HepG2 (cell line): ENCODE data around the gene MRPL42. TPM values are rescaled to one million over a fixed set of nuclear protein-coding genes. Genes with fewer than 3 reads are reported as not detected.

ENCODE experiments used
- BCL6 ChIP-seq: IDR thresholded peaks from 2 replicates; pipeline ENCODE4 v1.6.1; 2016; ENCODE audit warnings: missing genetic modification reagents, missing compliant biosample characterization
- EED ChIP-seq: sonication (generic); formaldehyde crosslinking; IDR thresholded peaks from 2 replicates; pipeline ENCODE4 v1.5.0; 2020; ENCODE audit warnings: mild to moderate bottlenecking, missing genetic modification reagents
- GFI1 ChIP-seq: sonication (generic); formaldehyde crosslinking; IDR thresholded peaks from 2 replicates; pipeline ENCODE4 v1.5.0; 2020; ENCODE audit warnings: missing genetic modification reagents, mild to moderate bottlenecking, borderline replicate concordance
- HES4 ChIP-seq: sonication (generic); formaldehyde crosslinking; IDR thresholded peaks from 2 replicates; pipeline ENCODE4 v1.9.0; 2021; ENCODE audit warnings: mild to moderate bottlenecking, missing genetic modification reagents, borderline replicate concordance
- HMG20B ChIP-seq: conservative IDR thresholded peaks from 2 replicates; pipeline ENCODE4 v1.6.1; 2016; ENCODE audit warnings: missing genetic modification reagents, missing compliant biosample characterization
- MED1 ChIP-seq: sonication (generic); formaldehyde crosslinking; IDR thresholded peaks from 2 replicates; pipeline ENCODE4 v1.4.0; 2020; ENCODE audit warnings: missing genetic modification reagents
- NFIB ChIP-seq: sonication (generic); formaldehyde crosslinking; IDR thresholded peaks from 2 replicates; pipeline ENCODE4 v1.9.0; 2021; ENCODE audit warnings: missing genetic modification reagents, mild to moderate bottlenecking, borderline replicate concordance
- NFIC ChIP-seq: IDR thresholded peaks from 2 replicates; pipeline ENCODE4 v1.6.1; 2012; ENCODE audit warnings: mild to moderate bottlenecking, low read length, inconsistent platforms
- RCOR2 ChIP-seq: IDR thresholded peaks from 2 replicates; pipeline ENCODE4 v1.6.1; 2016; ENCODE audit warnings: missing biosample characterization, missing genetic modification reagents
- SIX4 ChIP-seq: sonication (generic); formaldehyde crosslinking; IDR thresholded peaks from 2 replicates; pipeline ENCODE4 v1.4.0; 2020; ENCODE audit warnings: missing genetic modification reagents
- SMAD1 ChIP-seq: sonication (generic); formaldehyde crosslinking; IDR thresholded peaks from 2 replicates; pipeline ENCODE4 v1.4.0; 2020; ENCODE audit warnings: missing genetic modification reagents, low read depth, mild to moderate bottlenecking, borderline replicate concordance
- TGIF2 ChIP-seq: IDR thresholded peaks from 2 replicates; pipeline ENCODE4 v1.6.1; 2016; ENCODE audit warnings: control low read depth, missing compliant biosample characterization
- YEATS2 ChIP-seq: sonication (generic); formaldehyde crosslinking; IDR thresholded peaks from 2 replicates; pipeline ENCODE4 v1.4.0; 2020; ENCODE audit warnings: missing genetic modification reagents, borderline replicate concordance
- ZNF660 ChIP-seq: sonication (generic); formaldehyde crosslinking; IDR thresholded peaks from 2 replicates; pipeline ENCODE4 v1.5.1; 2020; ENCODE audit warnings: mild to moderate bottlenecking, low read depth, missing genetic modification reagents, borderline replicate concordance
- ZNF749 ChIP-seq: sonication (generic); formaldehyde crosslinking; IDR thresholded peaks from 2 replicates; pipeline ENCODE4 v1.8.0; 2022; ENCODE audit warnings: mild to moderate bottlenecking, missing genetic modification reagents, moderate library complexity, borderline replicate concordance
- polyA plus RNA-seq, 8 experiments: library from polyadenylated mRNA; depleted of rRNA in 3 of 8; stranded (reverse) in 7 of 8; unstranded in 1 of 8; fragments of >200 nt; fragmentation: Illumina TruSeq in 4 of 8; extraction: Trizol in 4 of 8; gene quantifications; 2 replicates each; pipeline versions ENCODE4 v1.2.1 to v1.2.3, GENCODE V29; 2011 to 2016; ENCODE audit warnings: low read depth in 4 of 8, missing spikeins in 1 of 8, mixed read lengths in 1 of 8; ENCODE audit not compliant: insufficient read depth in 1 of 8
- total RNA-seq, 5 experiments: library from RNA; depleted of rRNA; stranded (reverse); fragments of >200 nt; fragmentation: Illumina TruSeq; extraction: Trizol; gene quantifications; 2 replicates each; pipeline ENCODE4 v1.2.3, GENCODE V29; 2016; ENCODE audit warnings: low read depth in 1 of 5
- TF ChIP-seq, protein P1 (sequence below), 2 experiments: sonication (generic) in 1 of 2; formaldehyde crosslinking in 1 of 2; IDR thresholded peaks; 2 replicates each; pipeline versions ENCODE4 v1.4.0 to v1.6.1; 2016 to 2020; ENCODE audit warnings: borderline replicate concordance in 1 of 2, low read depth in 1 of 2, mild to moderate bottlenecking in 1 of 2, missing genetic modification reagents in 1 of 2
- TF ChIP-seq, protein P2 (sequence below): sonication (generic); formaldehyde crosslinking; IDR thresholded peaks from 2 replicates; pipeline ENCODE4 v1.5.0; 2020; ENCODE audit warnings: missing genetic modification reagents
- TF ChIP-seq, protein P3 (sequence below): IDR thresholded peaks from 2 replicates; pipeline ENCODE4 v1.6.1; 2012; ENCODE audit warnings: inconsistent platforms
- TF ChIP-seq, protein P4 (sequence below): IDR thresholded peaks from 2 replicates; pipeline ENCODE4 v1.4.0; 2020; ENCODE audit warnings: mild to moderate bottlenecking, missing genetic modification reagents

Gene MRPL42
- total and polyA plus RNA-seq, 2 of the 13 experiments (the other 11 are each of a cell fraction or from before 2014, with no cell fraction given): 93.3 to 148 TPM

DNA sequence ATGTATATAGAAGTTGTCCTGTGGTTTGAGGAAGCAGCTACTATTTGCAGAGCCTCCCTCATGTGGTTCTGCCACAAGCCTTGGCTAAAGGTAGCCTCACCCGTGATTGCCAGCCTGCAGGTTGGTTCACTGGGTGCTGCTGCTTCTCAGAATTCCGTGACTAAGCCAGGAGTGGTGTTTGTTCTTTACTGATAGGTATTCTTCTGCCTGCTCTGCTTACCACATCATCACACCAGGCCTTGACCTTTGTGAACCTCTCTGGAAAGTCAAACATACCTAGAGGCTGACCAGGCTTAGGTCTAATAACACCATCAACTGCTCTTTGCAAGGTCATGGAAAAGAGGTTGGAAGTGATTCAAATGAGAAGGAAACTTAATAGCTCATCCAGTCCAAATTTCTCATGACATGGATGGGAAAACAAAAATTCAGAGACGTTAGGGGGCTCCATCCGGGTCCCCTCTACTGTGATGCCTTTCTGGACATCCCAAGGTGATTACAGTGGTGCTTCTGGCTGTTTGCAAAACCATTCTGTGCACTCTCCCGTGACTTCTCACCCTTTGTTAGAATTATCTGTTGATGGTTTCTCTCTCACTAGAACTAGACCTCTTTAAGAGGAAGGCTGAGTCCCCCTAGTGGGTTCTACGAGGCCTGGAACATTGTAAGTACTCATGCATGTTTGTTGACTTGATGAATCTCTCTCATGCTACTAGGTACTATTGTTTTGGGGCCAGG is 96.7 kb downstream of the MRPL42 start (continued):
- TF ChIP-seq, protein P1, sequence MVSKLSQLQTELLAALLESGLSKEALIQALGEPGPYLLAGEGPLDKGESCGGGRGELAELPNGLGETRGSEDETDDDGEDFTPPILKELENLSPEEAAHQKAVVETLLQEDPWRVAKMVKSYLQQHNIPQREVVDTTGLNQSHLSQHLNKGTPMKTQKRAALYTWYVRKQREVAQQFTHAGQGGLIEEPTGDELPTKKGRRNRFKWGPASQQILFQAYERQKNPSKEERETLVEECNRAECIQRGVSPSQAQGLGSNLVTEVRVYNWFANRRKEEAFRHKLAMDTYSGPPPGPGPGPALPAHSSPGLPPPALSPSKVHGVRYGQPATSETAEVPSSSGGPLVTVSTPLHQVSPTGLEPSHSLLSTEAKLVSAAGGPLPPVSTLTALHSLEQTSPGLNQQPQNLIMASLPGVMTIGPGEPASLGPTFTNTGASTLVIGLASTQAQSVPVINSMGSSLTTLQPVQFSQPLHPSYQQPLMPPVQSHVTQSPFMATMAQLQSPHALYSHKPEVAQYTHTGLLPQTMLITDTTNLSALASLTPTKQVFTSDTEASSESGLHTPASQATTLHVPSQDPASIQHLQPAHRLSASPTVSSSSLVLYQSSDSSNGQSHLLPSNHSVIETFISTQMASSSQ (IDR thresholded peaks at IDR 0.05; ENCODE audit: low read depth): peak; percentile 53; the same call in 1 of the 2 replicates
- TF ChIP-seq, protein P1 (CRISPR knock-in tag; IDR thresholded peaks at IDR 0.05; ENCODE audit: borderline replicate concordance): peak; percentile 76; the same call in 1 of the 2 replicates
- TF ChIP-seq TGIF2 (CRISPR knock-in tag) (no peak), NFIB (CRISPR knock-in tag) (no peak), YEATS2 (CRISPR knock-in tag) (peak; percentile 67; the same call in 1 of the 2 replicates), HES4 (CRISPR knock-in tag) (no peak), RCOR2 (CRISPR knock-in tag) (peak; percentile 98), HMG20B (peak; percentile 95), GFI1 (CRISPR knock-in tag) (peak; percentile 97), MED1 (CRISPR knock-in tag) (peak; percentile 92), ZNF660 (no peak), SMAD1 (CRISPR knock-in tag) (no peak), ZNF749 (no peak), SIX4 (peak; percentile 71), NFIC (peak; percentile 86; the same call in 1 of the 2 replicates), BCL6 (peak; percentile 99), EED (no peak)
- TF ChIP-seq, protein P2, sequence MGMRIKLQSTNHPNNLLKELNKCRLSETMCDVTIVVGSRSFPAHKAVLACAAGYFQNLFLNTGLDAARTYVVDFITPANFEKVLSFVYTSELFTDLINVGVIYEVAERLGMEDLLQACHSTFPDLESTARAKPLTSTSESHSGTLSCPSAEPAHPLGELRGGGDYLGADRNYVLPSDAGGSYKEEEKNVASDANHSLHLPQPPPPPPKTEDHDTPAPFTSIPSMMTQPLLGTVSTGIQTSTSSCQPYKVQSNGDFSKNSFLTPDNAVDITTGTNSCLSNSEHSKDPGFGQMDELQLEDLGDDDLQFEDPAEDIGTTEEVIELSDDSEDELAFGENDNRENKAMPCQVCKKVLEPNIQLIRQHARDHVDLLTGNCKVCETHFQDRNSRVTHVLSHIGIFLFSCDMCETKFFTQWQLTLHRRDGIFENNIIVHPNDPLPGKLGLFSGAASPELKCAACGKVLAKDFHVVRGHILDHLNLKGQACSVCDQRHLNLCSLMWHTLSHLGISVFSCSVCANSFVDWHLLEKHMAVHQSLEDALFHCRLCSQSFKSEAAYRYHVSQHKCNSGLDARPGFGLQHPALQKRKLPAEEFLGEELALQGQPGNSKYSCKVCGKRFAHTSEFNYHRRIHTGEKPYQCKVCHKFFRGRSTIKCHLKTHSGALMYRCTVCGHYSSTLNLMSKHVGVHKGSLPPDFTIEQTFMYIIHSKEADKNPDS (CRISPR knock-in tag): no peak
- TF ChIP-seq, protein P3, sequence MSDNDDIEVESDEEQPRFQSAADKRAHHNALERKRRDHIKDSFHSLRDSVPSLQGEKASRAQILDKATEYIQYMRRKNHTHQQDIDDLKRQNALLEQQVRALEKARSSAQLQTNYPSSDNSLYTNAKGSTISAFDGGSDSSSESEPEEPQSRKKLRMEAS: peak; percentile 49
- TF ChIP-seq, protein P4, sequence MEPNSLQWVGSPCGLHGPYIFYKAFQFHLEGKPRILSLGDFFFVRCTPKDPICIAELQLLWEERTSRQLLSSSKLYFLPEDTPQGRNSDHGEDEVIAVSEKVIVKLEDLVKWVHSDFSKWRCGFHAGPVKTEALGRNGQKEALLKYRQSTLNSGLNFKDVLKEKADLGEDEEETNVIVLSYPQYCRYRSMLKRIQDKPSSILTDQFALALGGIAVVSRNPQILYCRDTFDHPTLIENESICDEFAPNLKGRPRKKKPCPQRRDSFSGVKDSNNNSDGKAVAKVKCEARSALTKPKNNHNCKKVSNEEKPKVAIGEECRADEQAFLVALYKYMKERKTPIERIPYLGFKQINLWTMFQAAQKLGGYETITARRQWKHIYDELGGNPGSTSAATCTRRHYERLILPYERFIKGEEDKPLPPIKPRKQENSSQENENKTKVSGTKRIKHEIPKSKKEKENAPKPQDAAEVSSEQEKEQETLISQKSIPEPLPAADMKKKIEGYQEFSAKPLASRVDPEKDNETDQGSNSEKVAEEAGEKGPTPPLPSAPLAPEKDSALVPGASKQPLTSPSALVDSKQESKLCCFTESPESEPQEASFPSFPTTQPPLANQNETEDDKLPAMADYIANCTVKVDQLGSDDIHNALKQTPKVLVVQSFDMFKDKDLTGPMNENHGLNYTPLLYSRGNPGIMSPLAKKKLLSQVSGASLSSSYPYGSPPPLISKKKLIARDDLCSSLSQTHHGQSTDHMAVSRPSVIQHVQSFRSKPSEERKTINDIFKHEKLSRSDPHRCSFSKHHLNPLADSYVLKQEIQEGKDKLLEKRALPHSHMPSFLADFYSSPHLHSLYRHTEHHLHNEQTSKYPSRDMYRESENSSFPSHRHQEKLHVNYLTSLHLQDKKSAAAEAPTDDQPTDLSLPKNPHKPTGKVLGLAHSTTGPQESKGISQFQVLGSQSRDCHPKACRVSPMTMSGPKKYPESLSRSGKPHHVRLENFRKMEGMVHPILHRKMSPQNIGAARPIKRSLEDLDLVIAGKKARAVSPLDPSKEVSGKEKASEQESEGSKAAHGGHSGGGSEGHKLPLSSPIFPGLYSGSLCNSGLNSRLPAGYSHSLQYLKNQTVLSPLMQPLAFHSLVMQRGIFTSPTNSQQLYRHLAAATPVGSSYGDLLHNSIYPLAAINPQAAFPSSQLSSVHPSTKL (CRISPR knock-in tag): peak; percentile 100
